ENCODE data around the gene ZFAND3. TPM values are rescaled to one million over a fixed set of nuclear protein-coding genes. Genes with fewer than 3 reads are reported as not detected.

The ZFAND3 gene
- total and polyA plus RNA-seq, 10 of the 15 experiments (the other 5 are each of a cell fraction or from before 2014, with no cell fraction given): 0.90 to 34.4 (median 16.3) TPM

DNA sequence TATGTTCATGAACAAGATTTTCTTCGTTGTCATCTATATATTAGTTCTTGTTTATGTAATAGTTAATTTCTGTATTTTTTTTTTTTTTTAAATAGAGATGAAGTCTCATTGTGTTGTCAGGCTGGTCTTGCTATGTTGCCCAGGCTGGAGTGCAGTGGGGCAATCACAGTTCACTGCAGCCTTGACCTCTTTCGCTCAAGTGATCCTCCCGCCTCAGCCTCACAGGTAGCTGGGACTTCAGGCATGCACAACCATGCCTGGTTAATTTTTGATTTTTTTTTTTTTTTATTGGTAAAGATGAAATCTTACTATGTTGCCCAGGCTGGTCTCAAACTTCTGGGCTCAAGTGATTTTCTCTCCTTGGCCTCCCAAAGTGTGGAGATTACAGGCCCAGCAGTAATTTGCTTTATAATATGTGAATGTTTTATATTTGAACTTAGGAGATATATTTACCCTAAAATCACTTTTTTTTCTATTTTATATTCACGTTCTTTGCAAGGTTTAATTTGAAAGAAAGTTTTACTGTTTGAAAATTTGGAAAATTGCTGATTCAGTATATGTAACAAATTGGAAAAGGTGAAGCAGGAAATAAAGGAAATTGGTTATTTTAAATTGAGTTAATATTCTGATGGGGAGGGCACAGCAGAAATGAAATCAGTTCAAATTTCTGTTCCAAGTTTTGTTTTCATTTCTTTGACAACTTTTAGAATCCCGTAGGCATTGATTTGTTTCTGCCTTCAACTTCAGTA, 56.2 kb downstream of the ZFAND3 start (continued):
- TF ChIP-seq, protein P1, sequence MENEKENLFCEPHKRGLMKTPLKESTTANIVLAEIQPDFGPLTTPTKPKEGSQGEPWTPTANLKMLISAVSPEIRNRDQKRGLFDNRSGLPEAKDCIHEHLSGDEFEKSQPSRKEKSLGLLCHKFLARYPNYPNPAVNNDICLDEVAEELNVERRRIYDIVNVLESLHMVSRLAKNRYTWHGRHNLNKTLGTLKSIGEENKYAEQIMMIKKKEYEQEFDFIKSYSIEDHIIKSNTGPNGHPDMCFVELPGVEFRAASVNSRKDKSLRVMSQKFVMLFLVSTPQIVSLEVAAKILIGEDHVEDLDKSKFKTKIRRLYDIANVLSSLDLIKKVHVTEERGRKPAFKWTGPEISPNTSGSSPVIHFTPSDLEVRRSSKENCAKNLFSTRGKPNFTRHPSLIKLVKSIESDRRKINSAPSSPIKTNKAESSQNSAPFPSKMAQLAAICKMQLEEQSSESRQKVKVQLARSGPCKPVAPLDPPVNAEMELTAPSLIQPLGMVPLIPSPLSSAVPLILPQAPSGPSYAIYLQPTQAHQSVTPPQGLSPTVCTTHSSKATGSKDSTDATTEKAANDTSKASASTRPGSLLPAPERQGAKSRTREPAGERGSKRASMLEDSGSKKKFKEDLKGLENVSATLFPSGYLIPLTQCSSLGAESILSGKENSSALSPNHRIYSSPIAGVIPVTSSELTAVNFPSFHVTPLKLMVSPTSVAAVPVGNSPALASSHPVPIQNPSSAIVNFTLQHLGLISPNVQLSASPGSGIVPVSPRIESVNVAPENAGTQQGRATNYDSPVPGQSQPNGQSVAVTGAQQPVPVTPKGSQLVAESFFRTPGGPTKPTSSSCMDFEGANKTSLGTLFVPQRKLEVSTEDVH (IDR thresholded peaks at IDR 0.05; ENCODE audit: low read depth, partially characterized antibody): no peak
- TF ChIP-seq YBX1 (IDR thresholded peaks at IDR 0.05) (no peak), CBX5 (IDR thresholded peaks at IDR 0.05; ENCODE audit: low read depth) (no peak), ZNF24 (IDR thresholded peaks at IDR 0.05) (no peak), ZZZ3 (IDR thresholded peaks at IDR 0.05; ENCODE audit: control insufficient read depth, insufficient read length, low read depth) (no peak), WRNIP1 (IDR thresholded peaks at IDR 0.05; ENCODE audit: borderline replicate concordance, low read depth, low read length) (no peak)

DNA sequence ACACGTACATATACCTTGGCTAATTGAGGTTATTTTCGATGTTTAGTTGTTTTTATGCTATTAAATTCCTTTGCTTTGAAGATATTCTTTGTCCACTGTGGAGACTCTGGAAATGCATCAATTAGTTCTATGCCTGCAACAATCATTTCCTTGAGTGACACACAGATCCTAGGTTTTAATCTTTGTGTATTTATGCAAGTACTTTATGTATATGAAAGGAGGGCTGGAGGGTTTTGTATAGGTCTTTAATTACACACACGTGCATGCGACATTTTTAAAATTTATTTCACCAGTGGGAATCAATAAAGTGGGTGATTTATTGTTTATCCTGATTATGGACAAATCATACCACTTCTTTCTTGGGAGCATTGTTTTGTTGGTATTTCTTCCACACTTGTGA, 57.3 kb downstream of the ZFAND3 start:
- Histone ChIP-seq H3K36me3 (ENCODE audit: control insufficient read depth in 2 of 2, insufficient read depth in 2 of 2, low read length in 1 of 2) (peaks cover 0 to 3% of the 10 kb centered on the region in 2 experiments; a peak in 2 of 4 replicates), H3K27me3 (replicated peaks in 1 of 2; ENCODE audit: control insufficient read depth in 2 of 2, insufficient read depth in 2 of 2, low read length in 1 of 2) (no peaks in the 10 kb centered on the region), H3K9me3 (replicated peaks; ENCODE audit: control insufficient read depth, insufficient read depth, low read length) (peaks cover 3% of the 10 kb centered on the region; the same call in 2 of the 3 replicates), H3K4me1 (ENCODE audit: control insufficient read depth, insufficient read depth, low read length) (peaks cover 9% of the 10 kb centered on the region), H3K4me3 (no peak overlapping the region), H2AFZ (ENCODE audit: control insufficient read depth, low read depth, low read length) (no peak overlapping the region), H3K27ac (ENCODE audit: control insufficient read depth, insufficient read depth) (no peak overlapping the region), H3K4me2 (ENCODE audit: control insufficient read depth, insufficient read depth) (no peak overlapping the region), H3K79me2 (ENCODE audit: control insufficient read depth, insufficient read depth, low read length) (peaks cover 64% of the 10 kb centered on the region), H4K20me1 (ENCODE audit: control insufficient read depth, insufficient read depth) (no peaks in the 10 kb centered on the region; the same call in 1 of the 2 replicates), H3K9ac (ENCODE audit: control insufficient read depth, insufficient read depth, low read length) (no peak overlapping the region)
- 71% methylated on average over 4 of the region's 4 CpGs for WGBS (ENCODE audit: insufficient coverage, insufficient replicate concordance, low lambda C conversion rate, missing lambda C conversion rate)
- CTCF ChIA-PET: interaction anchor here (0.6 to 1.1 kb wide), 2 partner anchors 13 to 135 kb away, joined by 3 to 5 read pairs; no protein-coding TSS in a partner anchor
- POLR2A ChIA-PET: no interaction called here
- FAIRE-seq: no peak
- no peak for DNase-seq (ENCODE audit: low read depth, low spot score)
- RAD21 ChIA-PET (ENCODE audit: unreplicated experiment): no interaction called here
- BruUV-seq (replicated peaks): no TSS peak
- SMC1A ChIA-PET (ENCODE audit: uncharacterized antibody, unreplicated experiment): interaction anchor here (1.2 to 1.6 kb wide), 2 partner anchors 46 to 77 kb away, joined by 3 to 4 read pairs; no protein-coding TSS in a partner anchor
- no peak for ATAC-seq
- in situ Hi-C loops (cut with MboI) (no loop called here), intact Hi-C loops (cut with micrococcal nuclease; ENCODE audit: unreplicated experiment) (no loop called here)
- TF ChIP-seq ZBED1 (IDR thresholded peaks at IDR 0.05; ENCODE audit: borderline replicate concordance): no peak
- TF ChIP-seq SUZ12 (IDR thresholded peaks at IDR 0.05; ENCODE audit: unreplicated experiment): no peak
- TF ChIP-seq ZZZ3 (IDR thresholded peaks at IDR 0.05; ENCODE audit: control insufficient read depth, insufficient read length, low read depth): no peak
- TF ChIP-seq, protein P1 (IDR thresholded peaks at IDR 0.05; ENCODE audit: low read depth, partially characterized antibody): no peak
- no peak for TF ChIP-seq ASH2L (IDR thresholded peaks at IDR 0.05; ENCODE audit: borderline replicate concordance, low read depth)
- TF ChIP-seq STAT3 (IDR thresholded peaks at IDR 0.05; ENCODE audit: low read depth, low read length): no peak
- no peak for TF ChIP-seq FOXK2 (IDR thresholded peaks at IDR 0.05)
- TF ChIP-seq CEBPZ (IDR thresholded peaks at IDR 0.05; ENCODE audit: low read depth, low read length): no peak
- no peak for TF ChIP-seq MTA3 (IDR thresholded peaks at IDR 0.05; ENCODE audit: borderline replicate concordance, low read length)
